ENCODE data around the gene SULT4A1.

SULT4A1 gene

DNA sequence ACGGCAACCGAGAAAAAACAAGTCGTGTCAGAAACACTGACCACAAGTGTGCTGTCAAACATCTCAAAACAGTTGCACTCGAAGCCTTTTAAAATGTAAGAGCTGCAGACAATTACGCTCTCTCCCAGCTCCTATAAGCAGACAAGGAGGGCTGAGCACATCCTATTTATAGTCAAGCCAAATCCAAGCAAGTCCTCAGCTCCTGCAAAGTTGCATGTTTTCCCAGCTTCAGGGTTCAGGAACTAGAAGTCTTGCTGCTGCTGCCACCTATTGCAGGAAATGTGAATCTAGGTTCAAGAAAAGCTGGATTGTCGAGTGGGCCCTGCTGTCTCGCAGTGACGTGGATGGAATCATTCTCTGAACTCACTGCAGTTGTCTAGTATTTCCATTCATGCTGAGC lies 65.7 kb downstream of the SULT4A1 start:
- no peak for DNase-seq

DNA sequence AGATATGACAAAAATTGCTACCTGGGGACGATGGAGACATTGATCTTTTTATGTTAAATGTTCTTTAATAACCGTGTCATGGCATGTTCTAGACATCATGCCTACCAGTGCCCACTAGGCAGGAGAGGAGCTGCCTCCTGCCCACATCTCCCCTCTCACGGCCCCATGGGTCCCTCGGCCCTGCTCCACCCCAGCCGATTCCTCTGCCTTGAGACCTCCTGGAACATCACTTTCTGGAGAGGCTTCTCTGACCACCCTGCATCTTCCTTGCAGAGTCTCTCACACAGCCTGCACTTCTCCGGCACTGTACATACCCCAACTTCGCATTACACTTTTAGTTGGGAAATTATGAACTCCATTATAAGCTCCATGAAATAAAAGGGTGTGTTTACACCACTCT lies 67.0 kb downstream of the SULT4A1 start:
- no peak for DNase-seq

DNA sequence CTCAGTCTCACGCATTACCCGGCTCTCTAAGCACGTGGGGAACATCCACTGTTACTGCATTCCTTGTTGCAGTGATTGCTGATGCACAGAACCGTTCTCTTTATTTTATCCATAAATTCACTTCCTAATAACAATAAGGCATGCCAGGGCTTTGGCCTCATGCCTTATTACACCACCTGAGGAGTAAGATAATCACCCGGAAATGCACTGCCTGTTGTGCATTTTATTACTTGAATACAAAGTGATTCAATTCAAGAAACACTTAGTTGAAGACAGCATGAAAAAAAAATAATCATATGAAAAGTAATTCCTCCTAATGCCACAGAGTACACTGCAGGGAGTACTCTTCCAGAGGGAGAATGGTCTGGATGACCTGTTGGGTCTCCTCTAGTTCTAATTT lies 69.4 kb downstream of the SULT4A1 start:
- no peak for DNase-seq

DNA sequence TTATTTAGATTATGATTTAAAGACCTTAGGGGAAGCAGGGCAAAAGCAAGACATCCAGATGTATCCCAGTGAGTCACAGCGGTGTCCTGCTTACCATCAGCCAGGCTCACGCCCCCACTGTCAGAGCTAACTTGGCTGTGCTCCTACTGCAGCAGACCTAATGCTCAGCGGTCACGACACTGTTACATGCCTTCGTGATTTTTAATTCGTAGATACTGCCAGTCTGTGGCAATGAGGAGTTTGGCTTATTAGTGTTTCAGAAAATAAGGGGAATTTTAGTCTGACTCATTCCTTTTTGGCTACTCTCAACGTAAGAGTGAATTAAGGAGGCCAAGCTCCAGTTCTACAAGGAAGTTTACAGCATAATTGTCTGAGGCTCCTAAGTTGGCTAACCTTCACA lies 72.9 kb downstream of the SULT4A1 start:
- DNase-seq = no peak

DNA sequence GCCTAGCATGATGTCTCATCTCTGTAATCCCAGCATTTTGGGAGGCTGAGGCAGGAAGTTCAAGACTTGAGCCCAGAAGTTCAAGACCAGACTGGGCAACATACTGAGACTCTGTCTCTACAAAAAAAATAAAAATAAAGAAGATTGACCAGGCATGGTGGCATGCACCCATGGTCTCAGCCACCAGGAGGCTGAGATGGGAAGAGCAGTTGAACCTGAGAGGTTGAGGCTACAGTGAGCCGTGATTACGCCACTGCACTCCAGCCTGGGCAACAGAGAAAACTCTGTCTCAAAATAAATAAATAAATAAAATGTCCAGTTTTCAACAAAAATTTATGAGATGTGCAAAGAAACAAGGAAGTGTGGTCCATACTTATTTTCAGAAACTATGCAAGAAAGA lies 78.5 kb downstream of the SULT4A1 start:
- DNase-seq = no peak

DNA sequence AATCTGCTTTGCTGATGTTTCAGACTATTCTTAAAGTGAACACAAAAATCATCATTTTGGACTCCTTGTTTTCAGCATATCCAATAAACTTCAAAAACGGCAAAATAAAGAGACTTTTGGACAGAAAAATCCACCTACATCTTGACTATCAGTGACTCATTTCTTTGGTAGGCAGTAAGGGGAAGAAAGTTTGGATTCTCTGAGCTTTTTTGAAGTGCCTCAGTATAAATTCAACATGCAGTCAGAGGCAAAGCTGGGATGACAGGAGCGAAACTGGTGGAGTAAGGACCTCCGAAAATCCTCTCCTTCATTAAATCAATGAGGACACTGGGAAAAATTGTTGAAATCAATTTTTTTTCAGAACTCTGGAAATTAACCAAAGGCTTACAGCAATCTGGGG lies 79.9 kb downstream of the SULT4A1 start:
- DNase-seq = no peak

DNA sequence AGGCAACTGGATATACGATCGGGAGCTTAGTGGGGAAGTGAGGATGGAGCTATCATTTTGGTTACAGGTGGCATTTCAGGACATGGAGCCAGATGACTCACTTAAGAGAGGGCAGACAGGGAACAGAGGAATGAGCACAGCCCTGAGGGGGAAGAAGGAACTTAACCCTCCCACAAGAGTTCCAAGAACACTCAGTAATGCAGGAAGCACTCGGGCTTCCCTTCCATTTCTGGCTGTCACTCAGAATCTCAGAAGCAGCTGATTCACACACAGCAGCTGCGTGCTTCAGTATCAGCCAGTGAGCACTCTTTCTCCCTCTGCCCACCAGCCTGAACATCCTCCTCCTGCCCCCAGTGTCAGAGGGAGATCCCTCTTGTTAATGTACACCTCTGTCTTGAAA lies 85.0 kb downstream of the SULT4A1 start:
- DNase-seq = no peak

DNA sequence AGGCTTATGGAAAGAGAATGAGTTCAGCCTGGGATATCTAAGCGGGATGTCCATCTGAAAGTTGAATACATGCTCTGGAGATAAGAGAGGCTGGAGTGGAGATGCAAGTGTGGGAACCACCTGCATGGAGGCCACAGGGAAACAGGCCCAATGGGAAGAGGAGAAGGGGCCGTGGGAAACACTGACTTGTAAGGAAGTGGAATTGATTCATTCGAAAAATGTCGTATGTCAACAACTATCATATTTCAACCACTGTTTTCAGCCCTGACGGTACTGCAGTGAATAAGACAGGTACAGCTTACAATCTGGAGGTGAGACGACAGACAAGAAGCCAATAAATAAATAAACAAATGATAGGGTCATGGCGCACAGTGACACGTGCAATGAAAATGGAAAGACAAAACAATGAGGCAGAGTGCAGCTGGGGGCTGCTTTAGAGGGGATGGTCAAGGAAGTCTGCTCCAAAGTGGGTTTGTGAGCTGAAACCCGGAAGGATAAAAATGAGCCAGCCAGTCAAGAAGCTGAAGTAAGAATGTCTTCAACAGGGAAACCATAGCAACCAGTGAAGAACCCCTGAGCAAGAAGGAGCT lies 86.1 kb downstream of the SULT4A1 start:
- DNase-seq = no peak
